GM12878 (cell line): ENCODE data around the gene FPGT. TPM values are rescaled to one million over a fixed set of nuclear protein-coding genes. Genes with fewer than 3 reads are reported as not detected.

ENCODE experiments used
- ATAC-seq: fragments of 200-7000 bp; cut with Tn5 transposase; 3 replicates; pipeline ENCODE4 v1.9.1; 2020; ENCODE audit warnings: mild to moderate bottlenecking, moderate library complexity
- BruUV-seq: library from RNA; stranded (reverse); fragments of 400-500 nt; replicated peaks from 2 replicates; lab custom pipeline; 2021; lab: Mats Ljungman, UMichigan
- CTCF ChIA-PET: fragments of 300-600 bp; sonication (Branson Sonifier 250); formaldehyde crosslinking; extraction: SDS; loops from one replicate; lab custom pipeline; 2021; ENCODE audit warnings: inconsistent platforms; lab: Yijun Ruan, JAX
- POLR2A ChIA-PET: fragments of 350-600 bp; formaldehyde crosslinking; extraction: SDS; loops from one replicate; lab custom pipeline; 2021; ENCODE audit warnings: inconsistent platforms; lab: Charles Lee
- RAD21 ChIA-PET: fragments of 300-600 bp; sonication (Branson Sonifier 250); formaldehyde crosslinking; loops from one replicate; lab custom pipeline; 2023; ENCODE audit warnings: antibody characterized with exemption; ENCODE audit not compliant: unreplicated experiment; lab: Charles Lee
- SMC1A ChIA-PET: fragments of 300-600 bp; sonication (Branson Sonifier 250); formaldehyde crosslinking; loops from one replicate; lab custom pipeline; 2023; ENCODE audit not compliant: unreplicated experiment, uncharacterized antibody; lab: Charles Lee
- DNase-seq: peaks from one replicate; pipeline ENCODE4 v3.0.0-alpha.2; 2011; ENCODE audit warnings: low read depth, low spot score
- FAIRE-seq: peaks from 3 replicates; lab custom pipeline; 2011; peaks lifted over from hg19 to GRCh38; lab: Jason Lieb, UNC
- H2AFZ ChIP-seq: 2 replicates; pipeline ENCODE4 v1.6.0; 2011; ENCODE audit warnings: low read depth, low read length, control low read depth; ENCODE audit not compliant: control insufficient read depth
- H3K27ac ChIP-seq: 2 replicates; pipeline ENCODE4 v1.5.1; 2011; ENCODE audit warnings: control low read depth; ENCODE audit not compliant: control insufficient read depth, insufficient read depth
- H3K27me3 ChIP-seq, 2 experiments: replicated peaks in 1 of 2; 2 replicates each; pipeline versions ENCODE4 v1.6.0 to v1.6.1; 2011; ENCODE audit warnings: low read length in 1 of 2; ENCODE audit not compliant: control insufficient read depth in 2 of 2, insufficient read depth in 2 of 2
- H3K36me3 ChIP-seq, 2 experiments: 2 replicates each; pipeline ENCODE4 v1.5.1; 2011; ENCODE audit warnings: low read length in 1 of 2; ENCODE audit not compliant: control insufficient read depth in 2 of 2, insufficient read depth in 2 of 2
- H3K4me1 ChIP-seq: 2 replicates; pipeline ENCODE4 v1.6.1; 2011; ENCODE audit warnings: mild to moderate bottlenecking, low read length, moderate library complexity, mixed read lengths; ENCODE audit not compliant: control insufficient read depth, insufficient read depth
- H3K4me2 ChIP-seq: 2 replicates; pipeline ENCODE4 v1.6.0; 2011; ENCODE audit warnings: control low read depth; ENCODE audit not compliant: control insufficient read depth, insufficient read depth
- H3K4me3 ChIP-seq: fragments of 200-600 bp; sonication (generic); 2 replicates; pipeline ENCODE4 v1.5.1; 2016
- H3K79me2 ChIP-seq: 2 replicates; pipeline ENCODE4 v1.6.0; 2011; ENCODE audit warnings: low read length; ENCODE audit not compliant: control insufficient read depth, insufficient read depth
- H3K9ac ChIP-seq: 2 replicates; pipeline ENCODE4 v1.8.0; 2011; ENCODE audit warnings: low read length, control low read depth, mixed read lengths; ENCODE audit not compliant: control insufficient read depth, insufficient read depth
- H3K9me3 ChIP-seq: replicated peaks from 3 replicates; pipeline ENCODE4 v1.5.1; 2011; ENCODE audit warnings: mild to moderate bottlenecking, low read length; ENCODE audit not compliant: control insufficient read depth, insufficient read depth
- H4K20me1 ChIP-seq: 2 replicates; pipeline ENCODE4 v1.6.0; 2011; ENCODE audit not compliant: control insufficient read depth, insufficient read depth
- ATF7 ChIP-seq: fragments of 450-650 bp; IDR thresholded peaks from 2 replicates; pipeline ENCODE4 v1.6.1; 2016; ENCODE audit warnings: low read depth, mild to moderate bottlenecking
- CHD2 ChIP-seq: IDR thresholded peaks from 2 replicates; pipeline ENCODE4 v1.6.1; 2011; ENCODE audit warnings: low read depth, low read length, improper control_type of control experiment, borderline replicate concordance
- EP300 ChIP-seq, 2 experiments: fragments of 150-350 bp in 1 of 2; IDR thresholded peaks; 2 replicates each; pipeline ENCODE4 v1.6.1; 2011 to 2012; ENCODE audit warnings: low read depth in 2 of 2, low read length in 2 of 2, borderline replicate concordance in 1 of 2, improper control_type of control experiment in 1 of 2, inconsistent platforms in 1 of 2; ENCODE audit not compliant: control insufficient read depth in 1 of 2
- MEF2A ChIP-seq: IDR thresholded peaks from 2 replicates; pipeline ENCODE4 v1.6.1; 2011; ENCODE audit warnings: low read depth, mild to moderate bottlenecking, low read length, moderate library complexity; ENCODE audit not compliant: insufficient read depth
- NFIC ChIP-seq: IDR thresholded peaks from 2 replicates; pipeline ENCODE4 v1.6.1; 2012; ENCODE audit warnings: low read depth, mild to moderate bottlenecking, inconsistent platforms, low read length, moderate library complexity
- PML ChIP-seq: IDR thresholded peaks from 2 replicates; pipeline ENCODE4 v1.6.1; 2012; ENCODE audit warnings: low read length, inconsistent platforms
- RUNX3 ChIP-seq: IDR thresholded peaks from 2 replicates; pipeline ENCODE4 v1.6.1; 2012; ENCODE audit warnings: low read length, inconsistent platforms
- WGBS: methylation state at CpG from one replicate; pipeline ENCODE4 v1.1.6; 2016; ENCODE audit warnings: low lambda C conversion rate; ENCODE audit not compliant: insufficient replicate concordance, insufficient coverage; ENCODE audit errors: missing lambda C conversion rate; 5-methylcytosine and 5-hydroxymethylcytosine counted together
- in situ Hi-C: fragments of 300-500 bp; cut with MboI; formaldehyde crosslinking; loops from 9 replicates; pipeline ENCODE4 v1.14.3; 2018; ENCODE audit warnings: mixed read lengths
- intact Hi-C: fragments of 100-400 bp; cut with micrococcal nuclease; formaldehyde crosslinking; loops from one replicate; pipeline ENCODE4 v1.14.2; 2022; ENCODE audit not compliant: unreplicated experiment
- polyA plus RNA-seq, 11 experiments: library from polyadenylated mRNA; depleted of rRNA in 4 of 11; unstranded in 6 of 11; stranded (reverse) in 5 of 11; fragments of >200 nt; fragmentation: Nextera tagmentation in 4 of 11; fragmentation: Illumina TruSeq in 1 of 11; extraction: Ambion mirVana in 4 of 11; extraction: Trizol in 1 of 11; gene quantifications; 1 replicate in 1 of 11; 2 replicates in 10 of 11; pipeline versions ENCODE4 v1.2.1 to v1.2.3, GENCODE V29; 2011 to 2016; ENCODE audit warnings: inconsistent platforms in 2 of 11, missing spikeins in 2 of 11, low read depth in 1 of 11
- total RNA-seq, 4 experiments: library from RNA; depleted of rRNA in 3 of 4; stranded (reverse); fragments of >200 nt in 3 of 4; fragmentation: Illumina TruSeq in 1 of 4; extraction: Trizol in 1 of 4; gene quantifications; 2 replicates each; pipeline versions ENCODE4 v1.2.1 to v1.2.3, GENCODE V29; 2013 to 2021
- TF ChIP-seq, protein P1 (sequence below): fragments of 450-650 bp; formaldehyde crosslinking; IDR thresholded peaks from 2 replicates; pipeline ENCODE4 v1.4.0; 2020; ENCODE audit warnings: mild to moderate bottlenecking, moderate library complexity

FPGT gene
- total and polyA plus RNA-seq, 10 of the 15 experiments (the other 5 are each of a cell fraction or from before 2014, with no cell fraction given), result 7.8 to 15.4 (median 11.5) TPM

- SMC1A ChIA-PET, result interaction anchor here (0.7 kb wide), 1 partner anchor 551 kb away, joined by 3 read pairs; no protein-coding TSS in a partner anchor
- Histone ChIP-seq H4K20me1 (no peaks in the 10 kb centered on the region), H3K9me3 (no peaks in the 10 kb centered on the region), H3K4me2 (peak overlapping the region; percentile 88), H3K27me3 (no peaks in the 10 kb centered on the region), H3K36me3 (no peaks in the 10 kb centered on the region), H2AFZ (peak overlapping the region; percentile 100), H3K27ac (peak overlapping the region; percentile 72; the same call in 1 of the 2 replicates), H3K4me1 (0 out of 2 replicates have a peak, but pooled peaks cover 5% of the 10 kb centered on the region), H3K4me3 (peak overlapping the region; percentile 82), H3K9ac (peak overlapping the region; percentile 73), H3K79me2 (no peaks in the 10 kb centered on the region)
- DNase-seq (no peak), ATAC-seq (peak; percentile 12; the same call in 1 of the 3 replicates), FAIRE-seq (no peak)
- no TSS peak for BruUV-seq
- TF ChIP-seq ATF7 (no peak), MEF2A (peak; percentile 69), NFIC (peak; percentile 57; the same call in 1 of the 2 replicates), PML (0 out of 2 replicates have a peak, but pooled peaks have one; percentile 6), RUNX3 (peak; percentile 57), CHD2 (no peak), EP300 (IDR thresholded peaks at IDR 0.05; ENCODE audit: borderline replicate concordance in 1 of 2, control insufficient read depth in 1 of 2, low read depth in 2 of 2, low read length in 2 of 2) (no peak)
- TF ChIP-seq, protein P1, sequence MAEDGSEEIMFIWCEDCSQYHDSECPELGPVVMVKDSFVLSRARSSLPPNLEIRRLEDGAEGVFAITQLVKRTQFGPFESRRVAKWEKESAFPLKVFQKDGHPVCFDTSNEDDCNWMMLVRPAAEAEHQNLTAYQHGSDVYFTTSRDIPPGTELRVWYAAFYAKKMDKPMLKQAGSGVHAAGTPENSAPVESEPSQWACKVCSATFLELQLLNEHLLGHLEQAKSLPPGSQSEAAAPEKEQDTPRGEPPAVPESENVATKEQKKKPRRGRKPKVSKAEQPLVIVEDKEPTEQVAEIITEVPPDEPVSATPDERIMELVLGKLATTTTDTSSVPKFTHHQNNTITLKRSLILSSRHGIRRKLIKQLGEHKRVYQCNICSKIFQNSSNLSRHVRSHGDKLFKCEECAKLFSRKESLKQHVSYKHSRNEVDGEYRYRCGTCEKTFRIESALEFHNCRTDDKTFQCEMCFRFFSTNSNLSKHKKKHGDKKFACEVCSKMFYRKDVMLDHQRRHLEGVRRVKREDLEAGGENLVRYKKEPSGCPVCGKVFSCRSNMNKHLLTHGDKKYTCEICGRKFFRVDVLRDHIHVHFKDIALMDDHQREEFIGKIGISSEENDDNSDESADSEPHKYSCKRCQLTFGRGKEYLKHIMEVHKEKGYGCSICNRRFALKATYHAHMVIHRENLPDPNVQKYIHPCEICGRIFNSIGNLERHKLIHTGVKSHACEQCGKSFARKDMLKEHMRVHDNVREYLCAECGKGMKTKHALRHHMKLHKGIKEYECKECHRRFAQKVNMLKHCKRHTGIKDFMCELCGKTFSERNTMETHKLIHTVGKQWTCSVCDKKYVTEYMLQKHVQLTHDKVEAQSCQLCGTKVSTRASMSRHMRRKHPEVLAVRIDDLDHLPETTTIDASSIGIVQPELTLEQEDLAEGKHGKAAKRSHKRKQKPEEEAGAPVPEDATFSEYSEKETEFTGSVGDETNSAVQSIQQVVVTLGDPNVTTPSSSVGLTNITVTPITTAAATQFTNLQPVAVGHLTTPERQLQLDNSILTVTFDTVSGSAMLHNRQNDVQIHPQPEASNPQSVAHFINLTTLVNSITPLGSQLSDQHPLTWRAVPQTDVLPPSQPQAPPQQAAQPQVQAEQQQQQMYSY, result no peak
- in situ Hi-C loops (loop anchor here (5.0 kb wide), 1 partner anchor 535 kb away; the partner anchor contains the start of genes CRYZ and TYW3), intact Hi-C loops (loop anchor here (5.0 to 10.0 kb wide), 2 partner anchors 495 to 538 kb away; partner anchors contain the start of genes CRYZ and TYW3)
- CTCF ChIA-PET, result interaction anchor here (1.2 kb wide), 1 partner anchor 16 kb away, joined by 3 read pairs; no protein-coding TSS in a partner anchor
- RAD21 ChIA-PET, result no interaction called here
- POLR2A ChIA-PET, result no interaction called here
- WGBS, result under 1% methylated on average over 5 of the region's 5 CpGs
Measured at GRCh38 chr1:74197255-74197654, 787 bp upstream of the FPGT start.
